IMR-90 (cell line): ENCODE measurements around the gene ARRB1. TPM values are rescaled to one million over a fixed set of nuclear protein-coding genes. Genes with fewer than 3 reads are reported as not detected.

Source experiments
- ATAC-seq: fragments of 200-7000 bp; cut with Tn5 transposase; 2 replicates; pipeline ENCODE4 v1.9.1; 2020; ENCODE audit warnings: low read depth, mild to moderate bottlenecking, moderate library complexity
- BruUV-seq: library from RNA; stranded (reverse); fragments of 400-500 nt; replicated peaks from 2 replicates; lab custom pipeline; 2021; lab: Mats Ljungman, UMichigan
- CTCF ChIA-PET: fragments of 300-600 bp; formaldehyde crosslinking; extraction: SDS; loops from one replicate; lab custom pipeline; 2021; ENCODE audit warnings: antibody characterized with exemption; lab: Yijun Ruan, JAX
- POLR2A ChIA-PET: fragments of 300-600 bp; sonication (Branson Sonifier 250); formaldehyde crosslinking; loops from one replicate; lab custom pipeline; 2022; ENCODE audit warnings: antibody characterized with exemption; ENCODE audit not compliant: unreplicated experiment; lab: Charles Lee
- DNase-seq: peaks from one replicate; pipeline ENCODE4 v3.0.0; 2013
- H2AFZ ChIP-seq: replicated peaks from 2 replicates; pipeline ENCODE3; 2013; ENCODE audit warnings: low read length, mild to moderate bottlenecking; ENCODE audit not compliant: poor library complexity
- H2AK5ac ChIP-seq: 2 replicates; pipeline ENCODE4 v1.6.1; 2013; ENCODE audit warnings: low read depth, low read length, inconsistent platforms
- H2AK9ac ChIP-seq: replicated peaks from 2 replicates; pipeline ENCODE3; 2013; ENCODE audit warnings: mild to moderate bottlenecking, low read depth, low read length, moderate library complexity; ENCODE audit not compliant: poor library complexity
- H2BK120ac ChIP-seq: 2 replicates; pipeline ENCODE4 v1.6.1; 2013; ENCODE audit warnings: low read depth, low read length, inconsistent platforms
- H2BK15ac ChIP-seq: 3 replicates; pipeline ENCODE4 v1.6.1; 2013; ENCODE audit warnings: low read depth, low read length, inconsistent platforms
- H2BK20ac ChIP-seq: 2 replicates; pipeline ENCODE4 v1.6.1; 2013; ENCODE audit warnings: low read depth, mild to moderate bottlenecking, inconsistent platforms, low read length, moderate library complexity
- H2BK5ac ChIP-seq: 2 replicates; pipeline ENCODE4 v1.6.1; 2013; ENCODE audit warnings: mild to moderate bottlenecking, low read depth, low read length, inconsistent platforms; ENCODE audit not compliant: poor library complexity, severe bottlenecking
- H3K14ac ChIP-seq: replicated peaks from 2 replicates; pipeline ENCODE4 v1.6.1; 2013; ENCODE audit warnings: low read depth, low read length, inconsistent platforms
- H3K18ac ChIP-seq: 2 replicates; pipeline ENCODE4 v1.6.1; 2013; ENCODE audit warnings: low read depth, low read length, control low read depth
- H3K23ac ChIP-seq: 2 replicates; pipeline ENCODE4 v1.6.1; 2013; ENCODE audit warnings: low read depth, low read length, inconsistent platforms
- H3K27ac ChIP-seq: 2 replicates; pipeline ENCODE4 v1.5.1; 2013; ENCODE audit warnings: mild to moderate bottlenecking, control low read depth, low read length; ENCODE audit not compliant: insufficient read depth
- H3K27me3 ChIP-seq: 2 replicates; pipeline ENCODE4 v1.6.1; 2013; ENCODE audit warnings: low read length; ENCODE audit not compliant: control insufficient read depth, insufficient read depth
- H3K36me3 ChIP-seq: 2 replicates; pipeline ENCODE4 v1.6.1; 2013; ENCODE audit warnings: low read length, mixed read lengths; ENCODE audit not compliant: control insufficient read depth, insufficient read depth
- H3K4ac ChIP-seq: 2 replicates; pipeline ENCODE4 v1.6.1; 2013; ENCODE audit warnings: low read depth, low read length, inconsistent platforms
- H3K4me1 ChIP-seq: 2 replicates; pipeline ENCODE4 v1.6.1; 2013; ENCODE audit warnings: low read length, mixed read lengths; ENCODE audit not compliant: control insufficient read depth, insufficient read depth
- H3K4me2 ChIP-seq: 2 replicates; pipeline ENCODE4 v1.6.1; 2013; ENCODE audit warnings: low read depth, mild to moderate bottlenecking, control low read depth, low read length, moderate library complexity
- H3K4me3 ChIP-seq: 2 replicates; pipeline ENCODE4 v1.5.1; 2013; ENCODE audit warnings: low read depth, mild to moderate bottlenecking, control low read depth, low read length, moderate library complexity; ENCODE audit not compliant: insufficient read depth
- H3K56ac ChIP-seq: 2 replicates; pipeline ENCODE4 v1.6.1; 2013; ENCODE audit warnings: low read length, inconsistent platforms; ENCODE audit not compliant: insufficient read depth; ENCODE audit errors: extremely low read depth
- H3K79me1 ChIP-seq, 2 experiments: 2 replicates each; pipeline ENCODE4 v1.6.1; 2013; ENCODE audit warnings: low read length in 2 of 2, inconsistent platforms in 1 of 2, low read depth in 1 of 2
- H3K9ac ChIP-seq: 2 replicates; pipeline ENCODE4 v1.6.1; 2013; ENCODE audit warnings: low read depth, low read length, control low read depth
- H3K9me1 ChIP-seq: 2 replicates; pipeline ENCODE4 v1.6.1; 2013; ENCODE audit warnings: low read length, inconsistent platforms; ENCODE audit not compliant: insufficient read depth
- H3K9me3 ChIP-seq: 2 replicates; pipeline ENCODE4 v1.6.1; 2013; ENCODE audit warnings: low read length; ENCODE audit not compliant: control insufficient read depth, insufficient read depth
- H4K20me1 ChIP-seq: 2 replicates; pipeline ENCODE4 v1.6.1; 2013; ENCODE audit warnings: low read length, inconsistent platforms; ENCODE audit not compliant: insufficient read depth
- H4K5ac ChIP-seq: 2 replicates; pipeline ENCODE4 v1.6.1; 2013; ENCODE audit warnings: mild to moderate bottlenecking, low read depth, low read length, control low read depth
- H4K8ac ChIP-seq, 2 experiments: 2 replicates each; pipeline ENCODE4 v1.6.1; 2013; ENCODE audit warnings: low read depth in 2 of 2, low read length in 2 of 2, control low read depth in 1 of 2, inconsistent platforms in 1 of 2
- H4K91ac ChIP-seq: 2 replicates; pipeline ENCODE4 v1.6.1; 2013; ENCODE audit warnings: low read depth, low read length, inconsistent platforms; ENCODE audit not compliant: insufficient read depth
- BHLHE40 ChIP-seq: fragments of 150-350 bp; IDR thresholded peaks from 2 replicates; pipeline ENCODE4 v1.6.1; 2016; ENCODE audit warnings: mild to moderate bottlenecking, low read depth, low read length
- CEBPB ChIP-seq: IDR thresholded peaks from 2 replicates; pipeline ENCODE4 v1.6.1; 2012; ENCODE audit warnings: low read depth, low read length, improper control_type of control experiment
- CHD1 ChIP-seq: IDR thresholded peaks from 2 replicates; pipeline ENCODE4 v1.6.1; 2012; ENCODE audit warnings: low read depth, low read length, improper control_type of control experiment
- ELK1 ChIP-seq: fragments of 150-350 bp; IDR thresholded peaks from 2 replicates; pipeline ENCODE4 v1.6.1; 2016; ENCODE audit warnings: low read depth, mild to moderate bottlenecking, low read length, moderate library complexity, borderline replicate concordance
- FOS ChIP-seq: fragments of 150-350 bp; IDR thresholded peaks from 2 replicates; pipeline ENCODE4 v1.6.1; 2016; ENCODE audit warnings: low read depth, low read length
- MAFK ChIP-seq: IDR thresholded peaks from 2 replicates; pipeline ENCODE4 v1.6.1; 2012; ENCODE audit warnings: low read depth, low read length, improper control_type of control experiment
- MAZ ChIP-seq: IDR thresholded peaks from 2 replicates; pipeline ENCODE4 v1.6.1; 2012; ENCODE audit warnings: low read depth, mild to moderate bottlenecking, low read length, improper control_type of control experiment, moderate library complexity, borderline replicate concordance
- MXI1 ChIP-seq: IDR thresholded peaks from 2 replicates; pipeline ENCODE4 v1.6.1; 2012; ENCODE audit warnings: low read depth, mild to moderate bottlenecking, low read length, moderate library complexity, borderline replicate concordance
- NFE2L2 ChIP-seq: fragments of 150-350 bp; IDR thresholded peaks from 2 replicates; pipeline ENCODE4 v1.6.1; 2016; ENCODE audit warnings: low read depth, mild to moderate bottlenecking, low read length
- POLR2A ChIP-seq: IDR thresholded peaks from 2 replicates; pipeline ENCODE4 v1.6.1; 2012; ENCODE audit warnings: mild to moderate bottlenecking, low read depth, low read length
- RAD21 ChIP-seq: IDR thresholded peaks from 2 replicates; pipeline ENCODE4 v1.6.1; 2012; ENCODE audit warnings: low read length, improper control_type of control experiment
- RCOR1 ChIP-seq: IDR thresholded peaks from 2 replicates; pipeline ENCODE4 v1.6.1; 2012; ENCODE audit warnings: mild to moderate bottlenecking, low read length, improper control_type of control experiment; ENCODE audit not compliant: insufficient replicate concordance
- RFX5 ChIP-seq: IDR thresholded peaks from 2 replicates; pipeline ENCODE4 v1.8.0; 2012; ENCODE audit warnings: low read depth, mild to moderate bottlenecking, low read length, moderate library complexity
- SMC3 ChIP-seq: fragments of 150-350 bp; IDR thresholded peaks from 2 replicates; pipeline ENCODE4 v1.6.1; 2016; ENCODE audit warnings: low read depth, mild to moderate bottlenecking, antibody characterized with exemption, low read length, moderate library complexity
- WGBS, 2 experiments: methylation state at CpG; one replicate each; pipeline versions ENCODE4 v1.1.5 to v1.1.7; 2013; ENCODE audit warnings: missing lambda C conversion rate in 2 of 2; ENCODE audit not compliant: insufficient read length in 1 of 2; ENCODE audit errors: extremely low coverage in 2 of 2; 5-methylcytosine and 5-hydroxymethylcytosine counted together
- dilution Hi-C: fragments of 300-500 bp; cut with HindIII; formaldehyde crosslinking; loops from one replicate; pipeline ENCODE4 v1.14.3; 2018; ENCODE audit warnings: low sequenced_read_pairs; ENCODE audit not compliant: unreplicated experiment
- in situ Hi-C: fragments of 300-500 bp; cut with MboI; formaldehyde crosslinking; loops from 3 replicates; pipeline ENCODE4 v1.14.3; 2019; ENCODE audit warnings: low sequenced_read_pairs, inconsistent platforms, mixed read lengths
- intact Hi-C: fragments of 100-400 bp; cut with micrococcal nuclease; formaldehyde crosslinking; loops from 2 replicates; pipeline ENCODE4 v1.10.0; 2022
- polyA plus RNA-seq, 3 experiments: library from polyadenylated mRNA; depleted of rRNA; stranded (reverse); fragments of >200 nt; gene quantifications; 2 replicates each; pipeline ENCODE4 v1.2.3, GENCODE V29; 2012; ENCODE audit warnings: low replicate concordance in 1 of 3
- total RNA-seq: library from RNA; depleted of rRNA; stranded (reverse); fragments of >200 nt; gene quantifications from 2 replicates; pipeline ENCODE4 v1.2.3, GENCODE V29; 2012
- TF ChIP-seq, protein P1 (sequence below): fragments of 150-350 bp; IDR thresholded peaks from 2 replicates; pipeline ENCODE4 v1.6.1; 2017; ENCODE audit warnings: mild to moderate bottlenecking, antibody characterized with exemption, low read length, low read depth

The ARRB1 gene
- total and polyA plus RNA-seq, 2 of the 4 experiments (the other 2 are of a cell fraction): 11.0 to 17.4 TPM

GRCh38 chr11:75388386-75389275 is 37.2 kb upstream of the ARRB1 start:
- 46% methylated on average over 4 of the region's 9 CpGs; no CpG with 5 or more reads in 1 of the 2 experiments for WGBS, 2 experiments
- intact Hi-C loops: loop anchor here (1.0 to 5.0 kb wide), 2 partner anchors 144 to 479 kb away; no protein-coding TSS in a partner anchor
- Histone ChIP-seq H3K56ac (no peak overlapping the region), H3K4me2 (peak overlapping the region; percentile 42), H4K8ac (no peak overlapping the region; a peak in 1 of 4 replicates), H3K4me1 (peaks cover 4% of the 10 kb centered on the region), H4K20me1 (peaks cover 5% of the 10 kb centered on the region; the same call in 1 of the 2 replicates), H3K36me3 (no peaks in the 10 kb centered on the region), H3K23ac (no peak overlapping the region), H3K4me3 (no peak overlapping the region), H2BK120ac (no peak overlapping the region), H3K14ac (0 out of 2 replicates have a peak overlapping the region, but pooled peaks have one; percentile 15), H3K9me1 (no peaks in the 10 kb centered on the region), H2BK20ac (no peak overlapping the region; the same call in 1 of the 2 replicates), H2BK15ac (no peak overlapping the region), H2AK5ac (0 out of 2 replicates have a peak overlapping the region, but pooled peaks have one; percentile 14), H4K91ac (0 out of 2 replicates have a peak overlapping the region, but pooled peaks have one; percentile 28), H3K79me1 (no peaks in the 10 kb centered on the region), H3K18ac (no peak overlapping the region), H3K9me3 (no peaks in the 10 kb centered on the region), H2BK5ac (no peak overlapping the region), H2AK9ac (peak overlapping the region; percentile 44), H2AFZ (peak overlapping the region; percentile 36), H4K5ac (no peak overlapping the region), H3K9ac (no peak overlapping the region), H3K4ac (no peak overlapping the region), H3K27me3 (peaks cover 4% of the 10 kb centered on the region), H3K27ac (no peak overlapping the region)
- BruUV-seq: no TSS peak
- DNase-seq (peak; percentile 81), ATAC-seq (peak; percentile 91)
- ChIA-PET POLR2A (interaction anchor here (1.2 kb wide), 1 partner anchor 177 kb away, joined by 9 read pairs; no protein-coding TSS in a partner anchor), CTCF (interaction anchor here (0.6 to 2.9 kb wide), 9 partner anchors 17 to 211 kb away, joined by 3 to 20 read pairs (median 5); no protein-coding TSS in a partner anchor)
- dilution Hi-C loops: no loop called here
- in situ Hi-C loops: no loop called here
- TF ChIP-seq POLR2A: no peak
- TF ChIP-seq FOS: no peak
- TF ChIP-seq SMC3: peak; percentile 80
- no peak for TF ChIP-seq ELK1
- no peak for TF ChIP-seq CEBPB
- TF ChIP-seq, protein P1, sequence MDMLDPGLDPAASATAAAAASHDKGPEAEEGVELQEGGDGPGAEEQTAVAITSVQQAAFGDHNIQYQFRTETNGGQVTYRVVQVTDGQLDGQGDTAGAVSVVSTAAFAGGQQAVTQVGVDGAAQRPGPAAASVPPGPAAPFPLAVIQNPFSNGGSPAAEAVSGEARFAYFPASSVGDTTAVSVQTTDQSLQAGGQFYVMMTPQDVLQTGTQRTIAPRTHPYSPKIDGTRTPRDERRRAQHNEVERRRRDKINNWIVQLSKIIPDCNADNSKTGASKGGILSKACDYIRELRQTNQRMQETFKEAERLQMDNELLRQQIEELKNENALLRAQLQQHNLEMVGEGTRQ: no peak
- TF ChIP-seq BHLHE40: no peak
- no peak for TF ChIP-seq CHD1
- no peak for TF ChIP-seq RFX5
- TF ChIP-seq MXI1: no peak
- TF ChIP-seq RCOR1: no peak
- TF ChIP-seq MAZ: peak; percentile 56; the same call in 1 of the 2 replicates
- no peak for TF ChIP-seq NFE2L2
- peak; percentile 91 for TF ChIP-seq RAD21
- no peak for TF ChIP-seq MAFK
